MCF 10A (cell line): ENCODE results near the gene PDGFC. TPM values are rescaled to one million over a fixed set of nuclear protein-coding genes. Genes with fewer than 3 reads are reported as not detected.

ENCODE experiments used
- BruUV-seq: library from RNA; stranded (reverse); fragments of 400-500 nt; replicated peaks from 2 replicates; lab custom pipeline; 2021; lab: Mats Ljungman, UMichigan
- CTCF ChIA-PET: fragments of 300-600 bp; sonication (Branson Sonifier 250); formaldehyde crosslinking; extraction: SDS; loops from one replicate; lab custom pipeline; 2021; ENCODE audit warnings: antibody characterized with exemption, inconsistent platforms; lab: Yijun Ruan, JAX
- POLR2A ChIA-PET: fragments of 300-600, 350-650 bp; sonication (Branson Sonifier 250); formaldehyde crosslinking; extraction: SDS; loops from one replicate; lab custom pipeline; 2020; ENCODE audit warnings: antibody characterized with exemption, inconsistent platforms; lab: Yijun Ruan, JAX
- DNase-seq: peaks from one replicate; pipeline ENCODE4 v3.0.0-alpha.2; 2018; ENCODE audit not compliant: unreplicated experiment
- H3K27ac Mint-ChIP-seq: one replicate; pipeline ENCODE4 v1.8.0; 2022; ENCODE audit warnings: mild to moderate bottlenecking, low read depth, mixed read lengths; ENCODE audit not compliant: unreplicated experiment
- H3K27me3 Mint-ChIP-seq: one replicate; pipeline ENCODE4 v1.8.0; 2022; ENCODE audit warnings: mixed read lengths; ENCODE audit not compliant: insufficient read depth, unreplicated experiment
- H3K36me3 Mint-ChIP-seq: one replicate; pipeline ENCODE4 v1.8.0; 2022; ENCODE audit warnings: mild to moderate bottlenecking, moderate library complexity, mixed read lengths; ENCODE audit not compliant: insufficient read depth, unreplicated experiment
- H3K4me1 Mint-ChIP-seq: one replicate; pipeline ENCODE4 v1.8.0; 2022; ENCODE audit warnings: mixed read lengths; ENCODE audit not compliant: insufficient read depth, unreplicated experiment
- H3K4me3 Mint-ChIP-seq: one replicate; pipeline ENCODE4 v1.8.0; 2022; ENCODE audit warnings: mild to moderate bottlenecking, moderate library complexity, mixed read lengths; ENCODE audit not compliant: unreplicated experiment
- H3K9me3 Mint-ChIP-seq: one replicate; pipeline ENCODE4 v1.8.0; 2022; ENCODE audit warnings: mixed read lengths; ENCODE audit not compliant: unreplicated experiment
- intact Hi-C: fragments of 100-400 bp; cut with micrococcal nuclease; formaldehyde crosslinking; loops from 2 replicates; pipeline ENCODE4 v1.14.1; 2022
- total RNA-seq: library from RNA; stranded (reverse); gene quantifications from 2 replicates; pipeline ENCODE4 v1.2.3, GENCODE V29; 2022
- TF ChIP-seq, protein P1 (sequence below): fragments of 200-600 bp; IDR thresholded peaks from one replicate; pipeline ENCODE4 v1.8.0; 2022; ENCODE audit warnings: antibody characterized with exemption, mild to moderate bottlenecking; ENCODE audit not compliant: unreplicated experiment

The PDGFC gene
- total RNA-seq, 1 experiment from 2014 or later = 74.8 TPM

DNA sequence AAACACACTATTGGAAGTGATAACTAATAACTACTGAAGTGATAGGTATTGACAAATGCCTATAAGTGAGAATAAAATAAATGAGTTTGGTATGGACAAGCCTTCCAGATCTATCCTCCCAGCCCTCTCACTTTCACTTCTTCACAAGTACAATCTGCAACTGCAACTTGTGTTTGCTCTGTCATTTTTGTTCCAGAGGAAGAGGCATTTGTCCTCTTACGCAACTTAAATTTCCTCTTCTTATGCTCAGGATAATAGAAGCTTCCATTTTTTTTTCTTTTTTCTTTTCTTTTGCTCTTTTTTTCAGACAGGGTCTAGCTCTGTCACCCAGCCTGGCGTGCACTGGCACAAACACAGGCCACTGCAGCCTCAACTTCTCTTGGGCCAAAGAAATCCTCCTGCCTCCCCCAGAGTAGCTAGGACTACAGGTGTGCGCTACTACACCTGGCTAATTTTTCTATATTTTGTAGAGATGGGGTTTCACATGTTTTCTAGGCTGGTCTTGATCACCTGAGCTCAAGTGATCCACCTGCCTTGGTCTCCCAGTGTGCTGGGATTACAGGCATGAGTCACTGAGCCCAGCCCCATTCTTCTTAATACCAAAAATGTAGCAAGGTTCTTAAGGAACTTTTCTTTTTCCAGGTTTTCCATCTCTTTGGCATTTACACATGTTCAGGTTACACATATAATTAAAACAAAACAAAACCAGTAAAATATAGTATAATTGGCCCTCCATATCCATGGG is 73.1 kb downstream of the PDGFC start:
- Mint-ChIP-seq H3K27ac (peak overlapping the region; percentile 58), H3K36me3 (peaks cover 7% of the 10 kb centered on the region), H3K27me3 (no peaks in the 10 kb centered on the region), H3K4me3 (no peak overlapping the region), H3K9me3 (peaks cover 7% of the 10 kb centered on the region), H3K4me1 (peaks cover 50% of the 10 kb centered on the region)
- no TSS peak for BruUV-seq
- intact Hi-C loops = no loop called here
- TF ChIP-seq, protein P1, sequence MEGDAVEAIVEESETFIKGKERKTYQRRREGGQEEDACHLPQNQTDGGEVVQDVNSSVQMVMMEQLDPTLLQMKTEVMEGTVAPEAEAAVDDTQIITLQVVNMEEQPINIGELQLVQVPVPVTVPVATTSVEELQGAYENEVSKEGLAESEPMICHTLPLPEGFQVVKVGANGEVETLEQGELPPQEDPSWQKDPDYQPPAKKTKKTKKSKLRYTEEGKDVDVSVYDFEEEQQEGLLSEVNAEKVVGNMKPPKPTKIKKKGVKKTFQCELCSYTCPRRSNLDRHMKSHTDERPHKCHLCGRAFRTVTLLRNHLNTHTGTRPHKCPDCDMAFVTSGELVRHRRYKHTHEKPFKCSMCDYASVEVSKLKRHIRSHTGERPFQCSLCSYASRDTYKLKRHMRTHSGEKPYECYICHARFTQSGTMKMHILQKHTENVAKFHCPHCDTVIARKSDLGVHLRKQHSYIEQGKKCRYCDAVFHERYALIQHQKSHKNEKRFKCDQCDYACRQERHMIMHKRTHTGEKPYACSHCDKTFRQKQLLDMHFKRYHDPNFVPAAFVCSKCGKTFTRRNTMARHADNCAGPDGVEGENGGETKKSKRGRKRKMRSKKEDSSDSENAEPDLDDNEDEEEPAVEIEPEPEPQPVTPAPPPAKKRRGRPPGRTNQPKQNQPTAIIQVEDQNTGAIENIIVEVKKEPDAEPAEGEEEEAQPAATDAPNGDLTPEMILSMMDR = no peak
- POLR2A ChIA-PET = interaction anchor here (0.7 kb wide), 1 partner anchor 9 kb away, joined by 5 read pairs; no protein-coding TSS in a partner anchor
- peak; percentile 24 for DNase-seq
- CTCF ChIA-PET = interaction anchor here (0.7 kb wide), 1 partner anchor 8 kb away, joined by 3 read pairs; no protein-coding TSS in a partner anchor

DNA sequence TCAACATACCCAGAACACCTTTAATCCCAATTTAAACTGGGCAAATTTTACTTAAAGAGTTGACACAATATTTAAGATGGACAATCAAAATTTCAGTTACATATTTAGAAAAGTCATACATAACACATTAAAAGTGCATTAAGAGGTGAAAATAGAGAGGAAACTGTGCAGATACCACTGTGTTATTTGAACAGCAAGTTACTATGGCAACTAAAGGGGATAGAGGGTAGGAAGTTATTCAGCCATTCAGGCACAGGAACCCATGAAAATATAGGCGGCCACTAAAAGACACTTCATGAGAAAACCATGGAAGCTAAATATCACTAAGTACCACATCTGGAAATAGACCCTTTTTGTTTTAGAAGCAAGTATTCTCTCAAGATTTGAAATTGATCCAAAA is 75.1 kb downstream of the PDGFC start:
- Mint-ChIP-seq H3K4me3 (no peak overlapping the region), H3K27me3 (no peaks in the 10 kb centered on the region), H3K9me3 (peaks cover 7% of the 10 kb centered on the region), H3K36me3 (no peaks in the 10 kb centered on the region), H3K27ac (no peak overlapping the region), H3K4me1 (peaks cover 36% of the 10 kb centered on the region)
- CTCF ChIA-PET = no interaction called here
- DNase-seq = no peak
- BruUV-seq = no TSS peak
- intact Hi-C loops = no loop called here
- TF ChIP-seq, protein P1 = no peak
- POLR2A ChIA-PET = interaction anchor here (0.5 to 1.1 kb wide), 2 partner anchors 11 to 1465 kb away, joined by 3 read pairs; no protein-coding TSS in a partner anchor

- no peaks in the 10 kb centered on the region for H3K36me3 Mint-ChIP-seq
- no peaks in the 10 kb centered on the region for H3K9me3 Mint-ChIP-seq
- POLR2A ChIA-PET = no interaction called here
- CTCF ChIA-PET = no interaction called here
- H3K27ac Mint-ChIP-seq = no peak overlapping the region
- no peaks in the 10 kb centered on the region for H3K27me3 Mint-ChIP-seq
- peaks cover 40% of the 10 kb centered on the region for H3K4me1 Mint-ChIP-seq
- BruUV-seq = no TSS peak
- intact Hi-C loops = no loop called here
- TF ChIP-seq, protein P1 = no peak
- H3K4me3 Mint-ChIP-seq = no peak overlapping the region
- no peak for DNase-seq
Observed at GRCh38 chr4:156894234-156894633, 77.4 kb downstream of the PDGFC start.

- BruUV-seq = no TSS peak
- no peaks in the 10 kb centered on the region for H3K27me3 Mint-ChIP-seq
- peaks cover 39% of the 10 kb centered on the region for H3K4me1 Mint-ChIP-seq
- no peak overlapping the region for H3K27ac Mint-ChIP-seq
- ChIA-PET CTCF (interaction anchor here (1.2 to 1.3 kb wide), 2 partner anchors 9 to 54 kb away, joined by 3 to 4 read pairs; no protein-coding TSS in a partner anchor), POLR2A (interaction anchor here (0.6 to 1.4 kb wide), 5 partner anchors 9 to 220 kb away, joined by 3 read pairs; no protein-coding TSS in a partner anchor)
- DNase-seq = no peak
- H3K36me3 Mint-ChIP-seq = no peaks in the 10 kb centered on the region
- intact Hi-C loops = no loop called here
- no peak overlapping the region for H3K4me3 Mint-ChIP-seq
- TF ChIP-seq, protein P1 = no peak
- no peaks in the 10 kb centered on the region for H3K9me3 Mint-ChIP-seq
Observed at GRCh38 chr4:156892805-156893204, 78.8 kb downstream of the PDGFC start.
